Measurements from ENCODE around the gene PDIA3. TPM values are rescaled to one million over a fixed set of nuclear protein-coding genes. Genes with fewer than 3 reads are reported as not detected.

Gene PDIA3
- total RNA-seq, 4 donors from 2014 or later, result 74.6 to 155 (median 129) TPM

DNA sequence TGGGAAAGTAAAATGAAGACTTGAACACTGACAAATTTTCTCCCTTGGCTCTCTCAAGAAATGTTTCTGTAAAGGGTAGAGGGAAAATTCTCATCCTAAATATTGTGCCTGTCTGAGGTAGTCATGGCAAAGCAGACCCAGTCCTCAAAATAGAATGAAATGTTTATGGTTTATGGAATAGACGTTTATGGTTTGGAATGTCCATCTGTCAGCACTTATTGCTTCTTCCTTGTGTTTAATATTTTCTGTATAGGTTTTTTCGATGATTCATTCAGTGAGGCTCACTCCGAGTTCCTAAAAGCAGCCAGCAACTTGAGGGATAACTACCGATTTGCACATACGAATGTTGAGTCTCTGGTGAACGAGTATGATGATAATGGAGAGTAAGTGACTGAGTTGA lies 16.6 kb downstream of the PDIA3 start:
- TF ChIP-seq CTCF (IDR thresholded peaks at IDR 0.05), result no peak
- no peak for TF ChIP-seq POLR2A (IDR thresholded peaks at IDR 0.05)
- DNase-seq, result no peak
- 55 to 62% methylated on average over 6 of the region's 6 CpGs for WGBS, 2 donors
- Histone ChIP-seq H3K36me3 (peaks cover 12 to 100% (median 34%) of the 10 kb centered on the region in 3 donors), H3K27me3 (no peaks in the 10 kb centered on the region), H3K4me1 (no peaks in the 10 kb centered on the region), H3K4me3 (no peak overlapping the region), H3K27ac (no peak overlapping the region), H3K9me3 (no peaks in the 10 kb centered on the region)
- intact Hi-C loops (cut with DNase I), result no loop called here

- Histone ChIP-seq H3K27me3 (no peaks in the 10 kb centered on the region), H3K9me3 (no peaks in the 10 kb centered on the region), H3K27ac (no peak overlapping the region), H3K4me3 (no peak overlapping the region), H3K4me1 (no peaks in the 10 kb centered on the region), H3K36me3 (peaks cover 12 to 100% (median 42%) of the 10 kb centered on the region in 3 donors)
- no peak for TF ChIP-seq CTCF (IDR thresholded peaks at IDR 0.05)
- TF ChIP-seq POLR2A (IDR thresholded peaks at IDR 0.05), result no peak
- 53 to 71% methylated on average over 2 of the region's 2 CpGs for WGBS, 2 donors
- no peak for DNase-seq
- intact Hi-C loops (cut with DNase I), result no loop called here
Observed at GRCh38 chr15:43763819-43764446, 17.7 kb downstream of the PDIA3 start.

- no peak for DNase-seq
- H3K4me1 ChIP-seq, result peaks cover 0 to 19% (median 8%) of the 10 kb centered on the region in 3 donors
- H3K36me3 ChIP-seq, result peaks cover 25 to 99% (median 57%) of the 10 kb centered on the region in 3 donors
- intact Hi-C loops (cut with DNase I), result no loop called here
- H3K9me3 ChIP-seq, result no peaks in the 10 kb centered on the region
- 57 to 59% methylated on average over 5 of the region's 5 CpGs for WGBS, 2 donors
- no peak overlapping the region for H3K27ac ChIP-seq
- H3K27me3 ChIP-seq, result no peaks in the 10 kb centered on the region
- H3K4me3 ChIP-seq, result no peak overlapping the region
- TF ChIP-seq CTCF (IDR thresholded peaks at IDR 0.05), result peak; percentile 49 to 82 (median 74)
- TF ChIP-seq POLR2A (IDR thresholded peaks at IDR 0.05), result no peak
Observed at GRCh38 chr15:43769584-43770228, 23.5 kb downstream of the PDIA3 start.

DNA sequence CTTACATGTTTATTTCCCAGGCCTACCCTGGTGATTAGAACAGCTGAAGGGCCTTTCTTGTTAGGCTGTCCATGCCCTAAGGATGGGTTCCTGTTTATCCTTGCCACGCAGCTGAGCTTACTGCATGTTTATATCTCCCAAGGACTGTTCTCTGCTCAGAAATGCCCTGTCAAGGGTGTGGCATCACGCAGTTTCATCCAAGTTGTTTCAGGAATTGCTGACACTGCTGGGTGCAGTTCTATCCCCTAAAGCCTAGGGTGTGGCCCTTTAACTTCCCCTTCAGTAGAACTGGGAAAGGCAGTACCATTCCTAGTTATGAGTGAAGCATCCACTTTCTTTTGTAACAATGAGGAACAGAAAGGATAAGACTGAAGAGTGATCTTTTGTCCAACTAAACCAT lies 25.6 kb downstream of the PDIA3 start:
- 20 to 36% methylated on average over 2 of the region's 2 CpGs for WGBS, 2 donors
- Histone ChIP-seq H3K36me3 (peaks cover 22 to 78% (median 45%) of the 10 kb centered on the region in 3 donors), H3K27ac (peak overlapping the region; percentile 40 to 86 (median 62)), H3K4me1 (peaks cover 4 to 39% (median 20%) of the 10 kb centered on the region in 3 donors), H3K9me3 (no peaks in the 10 kb centered on the region), H3K27me3 (no peaks in the 10 kb centered on the region), H3K4me3 (no peak overlapping the region)
- no peak for DNase-seq
- TF ChIP-seq CTCF (IDR thresholded peaks at IDR 0.05) (no peak), POLR2A (IDR thresholded peaks at IDR 0.05) (peak in 1 of 4 donors; percentile 56)
- intact Hi-C loops (cut with DNase I), result no loop called here

DNA sequence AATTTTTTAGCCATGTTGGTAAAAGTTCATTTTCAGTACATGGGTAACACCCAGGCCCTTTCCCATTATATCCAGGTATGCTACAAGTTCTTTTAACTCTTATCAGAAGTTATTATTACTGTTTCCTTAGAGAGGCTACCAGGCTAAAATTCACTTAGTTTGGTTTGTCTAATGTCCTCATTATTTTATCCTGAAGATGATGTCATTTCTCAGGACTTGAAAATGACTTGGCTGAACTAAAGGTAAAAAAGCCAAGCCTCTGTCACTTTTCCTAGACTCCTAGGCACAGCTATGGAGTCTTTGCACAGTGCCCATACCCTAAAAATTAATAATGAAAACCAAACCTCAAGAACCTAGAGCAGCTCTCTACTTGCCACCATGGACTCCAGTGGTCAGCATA lies 26.4 kb downstream of the PDIA3 start:
- Histone ChIP-seq H3K36me3 (peaks cover 19 to 70% (median 37%) of the 10 kb centered on the region in 3 donors), H3K4me1 (peaks cover 6 to 42% (median 20%) of the 10 kb centered on the region in 3 donors), H3K27me3 (no peaks in the 10 kb centered on the region), H3K27ac (peak overlapping the region in 3 of 4 donors; percentile 40 to 86 (median 82)), H3K9me3 (no peaks in the 10 kb centered on the region), H3K4me3 (no peak overlapping the region)
- intact Hi-C loops (cut with DNase I), result no loop called here
- TF ChIP-seq CTCF (IDR thresholded peaks at IDR 0.05), result no peak
- no peak for TF ChIP-seq POLR2A (IDR thresholded peaks at IDR 0.05)
- DNase-seq, result no peak

All from esophagus squamous epithelium (tissue), 5 donors.